ENCODE data around the gene RIT2. TPM values are rescaled to one million over a fixed set of nuclear protein-coding genes. Genes with fewer than 3 reads are reported as not detected.

RIT2 gene
- total RNA-seq, 1 experiment from 2014 or later = not detected

GRCh38 chr18:42706029-42706608 lies 409.4 kb downstream of the RIT2 start:
- Histone ChIP-seq H3K4me1 (no peaks in the 10 kb centered on the region), H3K4me3 (ENCODE audit: low read depth, low read length) (no peak overlapping the region), H3K9me3 (no peaks in the 10 kb centered on the region), H3K27me3 (replicated peaks; ENCODE audit: control insufficient read depth, insufficient read depth, low read length) (no peaks in the 10 kb centered on the region), H3K36me3 (ENCODE audit: control insufficient read depth, insufficient read depth, low read length) (no peaks in the 10 kb centered on the region)
- Mint-ChIP-seq H3K36me3 (ENCODE audit: insufficient read depth, unreplicated experiment) (no peaks in the 10 kb centered on the region), H3K9me3 (ENCODE audit: unreplicated experiment) (no peaks in the 10 kb centered on the region), H3K27me3 (ENCODE audit: insufficient read depth, unreplicated experiment) (no peaks in the 10 kb centered on the region), H3K4me1 (ENCODE audit: low read depth, unreplicated experiment) (no peaks in the 10 kb centered on the region), H3K4me3 (ENCODE audit: unreplicated experiment) (no peak overlapping the region), H3K27ac (ENCODE audit: unreplicated experiment) (no peak overlapping the region)
- CTCF ChIA-PET = no interaction called here
- POLR2A ChIA-PET = no interaction called here
- DNase-seq = no peak
- TF ChIP-seq, protein P1, sequence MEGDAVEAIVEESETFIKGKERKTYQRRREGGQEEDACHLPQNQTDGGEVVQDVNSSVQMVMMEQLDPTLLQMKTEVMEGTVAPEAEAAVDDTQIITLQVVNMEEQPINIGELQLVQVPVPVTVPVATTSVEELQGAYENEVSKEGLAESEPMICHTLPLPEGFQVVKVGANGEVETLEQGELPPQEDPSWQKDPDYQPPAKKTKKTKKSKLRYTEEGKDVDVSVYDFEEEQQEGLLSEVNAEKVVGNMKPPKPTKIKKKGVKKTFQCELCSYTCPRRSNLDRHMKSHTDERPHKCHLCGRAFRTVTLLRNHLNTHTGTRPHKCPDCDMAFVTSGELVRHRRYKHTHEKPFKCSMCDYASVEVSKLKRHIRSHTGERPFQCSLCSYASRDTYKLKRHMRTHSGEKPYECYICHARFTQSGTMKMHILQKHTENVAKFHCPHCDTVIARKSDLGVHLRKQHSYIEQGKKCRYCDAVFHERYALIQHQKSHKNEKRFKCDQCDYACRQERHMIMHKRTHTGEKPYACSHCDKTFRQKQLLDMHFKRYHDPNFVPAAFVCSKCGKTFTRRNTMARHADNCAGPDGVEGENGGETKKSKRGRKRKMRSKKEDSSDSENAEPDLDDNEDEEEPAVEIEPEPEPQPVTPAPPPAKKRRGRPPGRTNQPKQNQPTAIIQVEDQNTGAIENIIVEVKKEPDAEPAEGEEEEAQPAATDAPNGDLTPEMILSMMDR (IDR thresholded peaks at IDR 0.05; ENCODE audit: insufficient read depth in 1 of 2, low read depth in 1 of 2, low read length in 1 of 2, severe bottlenecking in 1 of 2, unreplicated experiment in 1 of 2) = no peak
- BruUV-seq (replicated peaks) = no TSS peak
- intact Hi-C loops (cut with micrococcal nuclease; ENCODE audit: unreplicated experiment) = no loop called here

Other genes starting within 250 kb of the RIT2 start
- gene SYT4, start 161.8 kb upstream of the RIT2 start, total RNA-seq (2022) = not detected in 2 replicates